ENCODE measurements around the gene PLAGL1. TPM values are rescaled to one million over a fixed set of nuclear protein-coding genes. Genes with fewer than 3 reads are reported as not detected.

The PLAGL1 gene
- total and polyA plus RNA-seq, 4 donors, result 1.3 to 6.3 (median 2.0) TPM

GRCh38 chr6:143941852-143942627, 66.0 kb downstream of the PLAGL1 start:
- Histone ChIP-seq H3K36me3 (ENCODE audit: control insufficient read depth in 4 of 4, insufficient read depth in 3 of 4, low read depth in 1 of 4, low read length in 3 of 4) (no peaks in the 10 kb centered on the region), H3K9me3 (ENCODE audit: control insufficient read depth in 4 of 4, low read length in 3 of 4) (no peaks in the 10 kb centered on the region), H3K27ac (ENCODE audit: low read depth in 1 of 2, low read length in 2 of 2) (no peak overlapping the region), H3K4me1 (ENCODE audit: control insufficient read depth in 4 of 4, insufficient read depth in 4 of 4, low read length in 3 of 4) (no peaks in the 10 kb centered on the region), H3K4me3 (ENCODE audit: low read depth in 1 of 3, low read length in 3 of 3) (no peak overlapping the region), H3K27me3 (ENCODE audit: control insufficient read depth in 4 of 4, insufficient read depth in 4 of 4, low read length in 3 of 4) (no peaks in the 10 kb centered on the region), H3K9ac (ENCODE audit: low read depth in 1 of 2, low read length in 2 of 2) (no peak overlapping the region)
- WGBS, result 52% methylated on average over 20 of the region's 20 CpGs
- TF ChIP-seq ATF3 (IDR thresholded peaks at IDR 0.05), result no peak
- TF ChIP-seq JUND (IDR thresholded peaks at IDR 0.05), result no peak
- peak; percentile 23 to 72 for TF ChIP-seq RAD21 (IDR thresholded peaks at IDR 0.05)
- no peak for TF ChIP-seq FOXA2 (IDR thresholded peaks at IDR 0.05)
- TF ChIP-seq TAF1 (conservative IDR thresholded peaks at IDR 0.05), result no peak
- peak; percentile 36 for TF ChIP-seq CTCF (IDR thresholded peaks at IDR 0.05; ENCODE audit: low read depth, low read length, missing input control)
- TF ChIP-seq YY1 (IDR thresholded peaks at IDR 0.05), result no peak
- TF ChIP-seq EGR1 (IDR thresholded peaks at IDR 0.05; ENCODE audit: low read depth in 2 of 2), result no peak
- no peak for TF ChIP-seq HNF4G (IDR thresholded peaks at IDR 0.05)
- TF ChIP-seq HNF4A (conservative IDR thresholded peaks at IDR 0.05), result no peak
- DNase-seq (ENCODE audit: low spot score), result peak; percentile 63

- H3K27me3 ChIP-seq (ENCODE audit: control insufficient read depth in 4 of 4, insufficient read depth in 4 of 4, low read length in 3 of 4), result no peaks in the 10 kb centered on the region
- TF ChIP-seq HNF4A (conservative IDR thresholded peaks at IDR 0.05), result no peak
- peak; percentile 67 to 77 for TF ChIP-seq RAD21 (IDR thresholded peaks at IDR 0.05)
- TF ChIP-seq CTCF (IDR thresholded peaks at IDR 0.05; ENCODE audit: low read depth, low read length, missing input control), result peak; percentile 53
- H3K27ac ChIP-seq (ENCODE audit: low read depth in 1 of 2, low read length in 2 of 2), result no peak overlapping the region
- H3K4me1 ChIP-seq (ENCODE audit: control insufficient read depth in 4 of 4, insufficient read depth in 4 of 4, low read length in 3 of 4), result no peaks in the 10 kb centered on the region
- H3K9ac ChIP-seq (ENCODE audit: low read depth in 1 of 2, low read length in 2 of 2), result no peak overlapping the region
- WGBS, result 53% methylated on average over 4 of the region's 4 CpGs
- DNase-seq (ENCODE audit: low spot score), result peak; percentile 49
- H3K36me3 ChIP-seq (ENCODE audit: control insufficient read depth in 4 of 4, insufficient read depth in 3 of 4, low read depth in 1 of 4, low read length in 3 of 4), result no peaks in the 10 kb centered on the region
- H3K9me3 ChIP-seq (ENCODE audit: control insufficient read depth in 4 of 4, low read length in 3 of 4), result no peaks in the 10 kb centered on the region
- H3K4me3 ChIP-seq (ENCODE audit: low read depth in 1 of 3, low read length in 3 of 3), result no peak overlapping the region
These were observed 68.0 kb downstream of the PLAGL1 start for GRCh38 chr6:143940011-143940597.

- Histone ChIP-seq H3K27ac (ENCODE audit: low read depth in 1 of 2, low read length in 2 of 2) (no peak overlapping the region), H3K27me3 (ENCODE audit: control insufficient read depth in 4 of 4, insufficient read depth in 4 of 4, low read length in 3 of 4) (no peaks in the 10 kb centered on the region), H3K4me1 (ENCODE audit: control insufficient read depth in 4 of 4, insufficient read depth in 4 of 4, low read length in 3 of 4) (no peaks in the 10 kb centered on the region), H3K36me3 (ENCODE audit: control insufficient read depth in 4 of 4, insufficient read depth in 3 of 4, low read depth in 1 of 4, low read length in 3 of 4) (no peaks in the 10 kb centered on the region), H3K4me3 (ENCODE audit: low read depth in 1 of 3, low read length in 3 of 3) (no peak overlapping the region), H3K9me3 (ENCODE audit: control insufficient read depth in 4 of 4, low read length in 3 of 4) (no peaks in the 10 kb centered on the region), H3K9ac (ENCODE audit: low read depth in 1 of 2, low read length in 2 of 2) (no peak overlapping the region)
- no peak for TF ChIP-seq ZBTB33 (IDR thresholded peaks at IDR 0.05)
- no peak for TF ChIP-seq SP1 (IDR thresholded peaks at IDR 0.05)
- no peak for TF ChIP-seq FOXA2 (IDR thresholded peaks at IDR 0.05)
- no peak for TF ChIP-seq CTCF (IDR thresholded peaks at IDR 0.05; ENCODE audit: low read depth, low read length, missing input control)
- TF ChIP-seq REST (IDR thresholded peaks at IDR 0.05), result no peak
- TF ChIP-seq JUND (IDR thresholded peaks at IDR 0.05), result no peak
- WGBS, result 68% methylated on average over 4 of the region's 4 CpGs
- no peak for DNase-seq (ENCODE audit: low spot score)
These were observed 68.7 kb downstream of the PLAGL1 start for GRCh38 chr6:143939364-143939763.
